ENCODE measurements around the gene PASD1.

PASD1 gene

DNA sequence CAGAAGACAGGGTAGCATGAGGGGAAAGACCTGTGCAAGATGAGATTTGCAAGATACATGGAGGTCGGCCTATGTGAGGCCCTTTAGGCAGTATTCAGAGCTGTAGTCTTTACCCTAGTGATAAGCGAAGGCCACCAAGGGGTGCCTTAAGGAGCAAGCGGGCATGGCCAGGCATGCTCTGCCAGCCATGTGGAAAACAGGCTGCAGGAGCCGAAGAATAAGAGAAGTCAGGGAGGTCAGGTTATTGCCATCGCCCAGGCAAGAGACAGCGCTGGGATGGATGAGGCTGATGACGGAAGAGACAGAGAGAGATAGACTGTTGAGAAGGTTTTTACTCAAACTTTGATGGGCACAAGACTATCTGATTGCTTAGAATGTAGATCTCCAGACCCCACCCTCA lies 145.3 kb downstream of the PASD1 start:
- Histone ChIP-seq H4K20me1 (ENCODE audit: insufficient read depth, low read length) (no peaks in the 10 kb centered on the region), H3K27me3 (ENCODE audit: insufficient read depth, low read length, poor library complexity) (no peaks in the 10 kb centered on the region), H3K27ac (ENCODE audit: low read length) (no peak overlapping the region), H3K9ac (ENCODE audit: low read depth, low read length) (no peak overlapping the region), H3K9me3 (ENCODE audit: insufficient read depth, low read length, severe bottlenecking) (no peaks in the 10 kb centered on the region), H3K79me2 (ENCODE audit: insufficient read depth, low read length) (no peaks in the 10 kb centered on the region), H3K36me3 (ENCODE audit: insufficient read depth, low read length) (no peaks in the 10 kb centered on the region), H3K4me2 (ENCODE audit: insufficient read depth, low read length) (no peak overlapping the region), H3K4me3 (ENCODE audit: low read depth in 1 of 2, low read length in 2 of 2) (no peak overlapping the region), H2AFZ (ENCODE audit: low read depth, low read length) (no peak overlapping the region), H3K4me1 (ENCODE audit: insufficient read depth, low read length) (no peaks in the 10 kb centered on the region)
- DNase-seq (no peak), ATAC-seq (ENCODE audit: insufficient read depth, low read depth) (no peak)
- no peak for TF ChIP-seq EZH2 (IDR thresholded peaks at IDR 0.05; ENCODE audit: borderline replicate concordance, low read depth, low read length, severe bottlenecking)
- TF ChIP-seq, protein P1, sequence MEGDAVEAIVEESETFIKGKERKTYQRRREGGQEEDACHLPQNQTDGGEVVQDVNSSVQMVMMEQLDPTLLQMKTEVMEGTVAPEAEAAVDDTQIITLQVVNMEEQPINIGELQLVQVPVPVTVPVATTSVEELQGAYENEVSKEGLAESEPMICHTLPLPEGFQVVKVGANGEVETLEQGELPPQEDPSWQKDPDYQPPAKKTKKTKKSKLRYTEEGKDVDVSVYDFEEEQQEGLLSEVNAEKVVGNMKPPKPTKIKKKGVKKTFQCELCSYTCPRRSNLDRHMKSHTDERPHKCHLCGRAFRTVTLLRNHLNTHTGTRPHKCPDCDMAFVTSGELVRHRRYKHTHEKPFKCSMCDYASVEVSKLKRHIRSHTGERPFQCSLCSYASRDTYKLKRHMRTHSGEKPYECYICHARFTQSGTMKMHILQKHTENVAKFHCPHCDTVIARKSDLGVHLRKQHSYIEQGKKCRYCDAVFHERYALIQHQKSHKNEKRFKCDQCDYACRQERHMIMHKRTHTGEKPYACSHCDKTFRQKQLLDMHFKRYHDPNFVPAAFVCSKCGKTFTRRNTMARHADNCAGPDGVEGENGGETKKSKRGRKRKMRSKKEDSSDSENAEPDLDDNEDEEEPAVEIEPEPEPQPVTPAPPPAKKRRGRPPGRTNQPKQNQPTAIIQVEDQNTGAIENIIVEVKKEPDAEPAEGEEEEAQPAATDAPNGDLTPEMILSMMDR (IDR thresholded peaks at IDR 0.05; ENCODE audit: borderline replicate concordance, extremely low read depth, low read length, poor library complexity, severe bottlenecking) = no peak

DNA sequence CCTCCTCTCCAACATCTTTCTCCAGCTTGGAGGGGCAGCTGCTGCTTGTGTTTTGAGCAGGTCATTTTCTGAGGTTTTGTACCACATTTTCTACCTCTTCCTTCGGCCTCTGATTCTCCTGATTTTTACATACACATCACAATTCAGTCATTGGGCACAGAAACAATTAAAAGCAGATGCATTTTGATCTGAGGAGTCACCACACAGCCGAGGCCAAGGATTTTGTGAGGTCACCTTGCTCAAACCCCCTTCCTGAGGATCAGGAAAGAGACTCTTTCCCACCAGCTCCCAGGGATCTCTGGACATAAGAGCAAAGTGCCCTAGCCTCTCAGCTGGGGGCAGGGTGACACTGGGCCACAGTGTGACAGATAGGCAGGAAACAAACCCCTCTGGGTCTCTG lies 147.0 kb downstream of the PASD1 start:
- Histone ChIP-seq H3K36me3 (ENCODE audit: insufficient read depth, low read length) (no peaks in the 10 kb centered on the region), H3K27ac (ENCODE audit: low read length) (no peak overlapping the region), H3K27me3 (ENCODE audit: insufficient read depth, low read length, poor library complexity) (no peaks in the 10 kb centered on the region), H3K9ac (ENCODE audit: low read depth, low read length) (no peak overlapping the region), H4K20me1 (ENCODE audit: insufficient read depth, low read length) (no peaks in the 10 kb centered on the region), H3K4me1 (ENCODE audit: insufficient read depth, low read length) (no peaks in the 10 kb centered on the region), H2AFZ (ENCODE audit: low read depth, low read length) (no peak overlapping the region), H3K79me2 (ENCODE audit: insufficient read depth, low read length) (no peaks in the 10 kb centered on the region), H3K4me2 (ENCODE audit: insufficient read depth, low read length) (no peak overlapping the region), H3K9me3 (ENCODE audit: insufficient read depth, low read length, severe bottlenecking) (no peaks in the 10 kb centered on the region), H3K4me3 (ENCODE audit: low read depth in 1 of 2, low read length in 2 of 2) (no peak overlapping the region)
- ATAC-seq (ENCODE audit: insufficient read depth, low read depth) (no peak), DNase-seq (no peak)
- no peak for TF ChIP-seq EZH2 (IDR thresholded peaks at IDR 0.05; ENCODE audit: borderline replicate concordance, low read depth, low read length, severe bottlenecking)
- TF ChIP-seq, protein P1 (IDR thresholded peaks at IDR 0.05; ENCODE audit: borderline replicate concordance, extremely low read depth, low read length, poor library complexity, severe bottlenecking) = no peak

DNA sequence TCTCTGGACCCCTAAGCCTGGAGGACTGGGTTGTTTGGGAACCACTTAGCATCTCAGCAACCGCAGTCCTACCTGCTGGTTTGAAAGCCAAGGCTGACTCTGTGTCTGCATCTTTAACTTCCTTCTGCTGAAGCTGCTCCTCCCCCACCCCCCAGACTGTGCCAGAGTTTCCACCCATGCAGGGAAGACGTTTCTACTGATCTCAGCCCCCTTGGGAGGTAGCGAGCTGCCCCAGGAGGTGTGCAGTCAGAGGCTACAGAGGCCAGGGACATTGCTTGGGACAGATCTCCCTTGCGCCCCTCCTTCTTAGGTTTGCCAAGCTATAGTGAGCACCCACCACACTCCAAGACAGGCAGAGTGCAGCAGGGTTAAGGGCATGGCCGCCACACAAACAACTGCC lies 147.7 kb downstream of the PASD1 start:
- no peak overlapping the region for H3K27ac ChIP-seq (ENCODE audit: low read length)
- no peaks in the 10 kb centered on the region for H3K36me3 ChIP-seq (ENCODE audit: insufficient read depth, low read length)
- H3K9ac ChIP-seq (ENCODE audit: low read depth, low read length) = no peak overlapping the region
- no peaks in the 10 kb centered on the region for H3K27me3 ChIP-seq (ENCODE audit: insufficient read depth, low read length, poor library complexity)
- ATAC-seq (ENCODE audit: insufficient read depth, low read depth) (no peak), DNase-seq (no peak)
- TF ChIP-seq, protein P1 (IDR thresholded peaks at IDR 0.05; ENCODE audit: borderline replicate concordance, extremely low read depth, low read length, poor library complexity, severe bottlenecking) = no peak
- TF ChIP-seq EZH2 (IDR thresholded peaks at IDR 0.05; ENCODE audit: borderline replicate concordance, low read depth, low read length, severe bottlenecking) = no peak
- no peak overlapping the region for H3K4me2 ChIP-seq (ENCODE audit: insufficient read depth, low read length)
- no peaks in the 10 kb centered on the region for H4K20me1 ChIP-seq (ENCODE audit: insufficient read depth, low read length)
- no peak overlapping the region for H2AFZ ChIP-seq (ENCODE audit: low read depth, low read length)
- H3K4me1 ChIP-seq (ENCODE audit: insufficient read depth, low read length) = no peaks in the 10 kb centered on the region
- H3K79me2 ChIP-seq (ENCODE audit: insufficient read depth, low read length) = no peaks in the 10 kb centered on the region
- H3K9me3 ChIP-seq (ENCODE audit: insufficient read depth, low read length, severe bottlenecking) = no peaks in the 10 kb centered on the region
- no peak overlapping the region for H3K4me3 ChIP-seq (ENCODE audit: low read depth in 1 of 2, low read length in 2 of 2)

DNA sequence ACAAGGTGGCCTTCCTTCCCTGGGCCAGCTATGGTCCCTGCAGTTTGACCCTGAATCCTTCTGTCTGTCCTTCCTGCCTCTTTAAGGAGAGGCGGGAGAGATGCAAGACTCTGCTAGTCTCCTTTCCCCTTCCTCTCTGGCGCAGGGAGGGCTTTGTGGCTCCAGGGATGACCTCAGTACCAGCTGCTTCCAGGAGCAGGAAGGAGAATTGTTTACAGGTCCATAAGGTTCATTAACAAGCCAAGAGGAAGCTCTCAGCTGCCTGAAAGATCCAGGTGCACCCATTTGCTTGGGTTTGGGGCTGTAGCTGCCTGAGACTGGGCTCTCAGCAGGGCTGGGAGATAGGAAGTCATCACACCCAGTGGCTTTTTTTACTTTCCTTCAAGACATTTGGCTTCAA lies 148.3 kb downstream of the PASD1 start:
- no peak overlapping the region for H3K4me3 ChIP-seq (ENCODE audit: low read depth in 1 of 2, low read length in 2 of 2)
- H3K9me3 ChIP-seq (ENCODE audit: insufficient read depth, low read length, severe bottlenecking) = no peaks in the 10 kb centered on the region
- no peak overlapping the region for H2AFZ ChIP-seq (ENCODE audit: low read depth, low read length)
- ATAC-seq (ENCODE audit: insufficient read depth, low read depth) (no peak), DNase-seq (no peak)
- H4K20me1 ChIP-seq (ENCODE audit: insufficient read depth, low read length) = no peaks in the 10 kb centered on the region
- H3K9ac ChIP-seq (ENCODE audit: low read depth, low read length) = no peak overlapping the region
- TF ChIP-seq EZH2 (IDR thresholded peaks at IDR 0.05; ENCODE audit: borderline replicate concordance, low read depth, low read length, severe bottlenecking) = no peak
- TF ChIP-seq, protein P1 (IDR thresholded peaks at IDR 0.05; ENCODE audit: borderline replicate concordance, extremely low read depth, low read length, poor library complexity, severe bottlenecking) = no peak
- H3K27ac ChIP-seq (ENCODE audit: low read length) = no peak overlapping the region
- no peaks in the 10 kb centered on the region for H3K79me2 ChIP-seq (ENCODE audit: insufficient read depth, low read length)
- no peak overlapping the region for H3K4me2 ChIP-seq (ENCODE audit: insufficient read depth, low read length)
- H3K27me3 ChIP-seq (ENCODE audit: insufficient read depth, low read length, poor library complexity) = no peaks in the 10 kb centered on the region
- no peaks in the 10 kb centered on the region for H3K4me1 ChIP-seq (ENCODE audit: insufficient read depth, low read length)
- H3K36me3 ChIP-seq (ENCODE audit: insufficient read depth, low read length) = no peaks in the 10 kb centered on the region
